Effector memory CD8-positive, alpha-beta T cell (primary cell): ENCODE results near the gene RFX1.

ENCODE experiments used
- ATAC-seq: fragments of 150-1000 bp; cut with Tn5 transposase; replicated peaks from 2 replicates; pipeline ENCODE4 v1.10.0; 2021; ENCODE audit warnings: mild to moderate bottlenecking, moderate library complexity
- DNase-seq, 3 experiments: peaks; one replicate each; pipeline ENCODE4 v3.0.0; 2021
- H3K27ac Mint-ChIP-seq, 2 donors: one replicate each; pipeline ENCODE4 v1.8.0; 2022; ENCODE audit warnings: mild to moderate bottlenecking in 2 of 2, mixed read lengths in 2 of 2, moderate library complexity in 2 of 2
- H3K27me3 Mint-ChIP-seq, 2 donors: one replicate each; pipeline ENCODE4 v1.8.0; 2022; ENCODE audit warnings: mixed read lengths in 2 of 2
- H3K36me3 Mint-ChIP-seq: one replicate; pipeline ENCODE4 v1.8.0; 2022; ENCODE audit warnings: mild to moderate bottlenecking, moderate library complexity, mixed read lengths; ENCODE audit not compliant: insufficient read depth
- H3K4me1 Mint-ChIP-seq, 2 donors: one replicate each; pipeline ENCODE4 v1.8.0; 2022; ENCODE audit warnings: low read depth in 2 of 2, mixed read lengths in 2 of 2
- H3K4me3 Mint-ChIP-seq, 2 donors: one replicate each; pipeline ENCODE4 v1.8.0; 2022; ENCODE audit warnings: mild to moderate bottlenecking in 2 of 2, mixed read lengths in 2 of 2, moderate library complexity in 2 of 2
- H3K9me3 Mint-ChIP-seq, 2 donors: one replicate each; pipeline ENCODE4 v1.8.0; 2022; ENCODE audit warnings: mixed read lengths in 2 of 2

RFX1 gene

DNA sequence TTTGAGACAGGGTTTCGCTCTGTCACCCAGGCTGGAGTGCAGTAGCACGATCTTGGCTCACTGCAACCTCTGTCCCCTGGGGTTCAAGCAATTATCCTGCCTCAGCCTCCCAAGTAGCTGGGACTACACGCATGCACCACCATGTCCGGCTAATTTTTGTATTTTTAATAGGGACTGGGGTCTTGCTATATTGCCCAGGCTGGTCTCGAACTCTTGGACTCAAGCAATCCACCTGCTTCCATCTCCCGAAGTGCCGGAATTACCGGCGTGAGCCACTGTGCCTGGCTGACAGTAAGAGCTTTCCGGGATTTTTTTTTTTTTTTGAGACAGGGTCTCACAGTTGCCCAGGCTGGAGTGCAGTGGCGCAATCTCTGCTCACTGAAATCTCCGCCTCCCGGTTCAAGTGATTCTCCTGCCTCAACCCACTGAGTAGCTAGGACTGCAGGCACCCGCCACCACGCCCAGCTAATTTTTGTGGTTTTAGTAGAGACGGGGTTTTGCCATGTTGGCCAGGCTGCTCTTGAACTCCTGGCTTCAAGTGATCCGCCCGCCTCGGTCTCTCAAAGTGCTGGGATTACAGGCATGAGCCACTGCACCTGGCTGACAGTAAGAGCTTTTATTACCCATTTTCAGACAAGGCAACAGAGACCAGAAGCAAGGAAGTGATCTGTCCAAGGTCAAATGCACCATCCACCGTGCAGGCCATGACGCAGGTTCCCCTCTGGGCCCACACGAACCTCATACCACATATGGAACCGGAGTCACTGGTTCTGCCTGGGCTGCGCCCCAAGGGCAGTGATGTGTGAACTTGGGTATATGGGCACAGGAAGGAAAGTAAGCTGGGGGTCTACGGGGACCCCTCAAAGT lies 21.0 kb downstream of the RFX1 start:
- Mint-ChIP-seq H3K27me3 (no peaks in the 10 kb centered on the region), H3K27ac (peak overlapping the region; percentile 93 to 98), H3K36me3 (peaks cover 34% of the 10 kb centered on the region), H3K9me3 (no peaks in the 10 kb centered on the region), H3K4me1 (peaks cover 35 to 45% of the 10 kb centered on the region in 2 donors), H3K4me3 (peak overlapping the region; percentile 57 to 75)
- peak in 1 of 3 experiments; percentile 19 for DNase-seq
- no peak for ATAC-seq

GRCh38 chr19:13984186-13984585 lies 21.9 kb downstream of the RFX1 start:
- Mint-ChIP-seq H3K27ac (peak overlapping the region in 1 of 2 donors; percentile 98), H3K9me3 (no peaks in the 10 kb centered on the region), H3K4me3 (no peak overlapping the region), H3K36me3 (peaks cover 33% of the 10 kb centered on the region), H3K4me1 (peaks cover 26 to 41% of the 10 kb centered on the region in 2 donors), H3K27me3 (no peaks in the 10 kb centered on the region)
- no peak for DNase-seq
- ATAC-seq: no peak

DNA sequence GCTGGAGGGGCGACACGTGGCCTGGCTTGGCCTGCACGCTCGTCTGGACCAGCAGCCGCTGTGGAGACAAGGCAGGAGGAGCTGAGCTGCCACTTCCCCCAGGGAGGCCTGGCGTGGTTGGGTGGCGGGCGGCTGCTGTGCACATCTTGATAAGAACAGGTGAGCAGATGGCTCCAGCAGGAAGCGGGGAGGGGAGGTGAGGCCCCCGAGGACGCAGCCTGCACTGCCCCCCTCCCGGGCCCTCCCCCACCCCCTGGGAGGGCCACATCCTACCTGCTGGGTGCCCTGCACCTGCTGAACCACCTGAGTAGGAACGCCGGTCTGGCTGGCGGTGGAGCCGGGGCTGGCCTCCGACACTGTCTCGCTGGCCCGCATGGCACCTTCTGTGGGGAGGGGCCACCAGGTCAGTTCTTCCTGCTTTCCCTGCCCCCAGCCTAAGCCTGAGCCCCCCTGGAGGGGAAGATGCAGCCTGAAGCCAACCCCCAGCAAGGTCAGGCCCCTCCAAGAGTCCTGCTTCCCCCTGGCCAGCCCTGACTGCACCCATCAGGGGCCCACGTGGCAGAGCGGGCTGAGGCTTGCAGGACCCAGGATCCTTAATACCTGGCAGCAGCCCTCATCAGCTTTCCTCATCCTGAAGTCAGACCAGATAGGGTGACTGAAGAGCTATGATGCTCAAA lies 22.8 kb downstream of the RFX1 start:
- no peaks in the 10 kb centered on the region for H3K27me3 Mint-ChIP-seq
- peak overlapping the region in 1 of 2 donors; percentile 34 for H3K4me3 Mint-ChIP-seq
- ATAC-seq (no peak), DNase-seq (no peak)
- peak overlapping the region; percentile 71 to 73 for H3K27ac Mint-ChIP-seq
- H3K9me3 Mint-ChIP-seq: no peaks in the 10 kb centered on the region
- H3K4me1 Mint-ChIP-seq: peaks cover 19 to 33% of the 10 kb centered on the region in 2 donors
- peaks cover 29% of the 10 kb centered on the region for H3K36me3 Mint-ChIP-seq

GRCh38 chr19:13982773-13983172 lies 23.3 kb downstream of the RFX1 start:
- Mint-ChIP-seq H3K9me3 (no peaks in the 10 kb centered on the region), H3K27me3 (no peaks in the 10 kb centered on the region), H3K4me3 (peak overlapping the region in 1 of 2 donors; percentile 34), H3K4me1 (peaks cover 19 to 30% of the 10 kb centered on the region in 2 donors), H3K27ac (peak overlapping the region in 1 of 2 donors; percentile 71), H3K36me3 (peaks cover 27% of the 10 kb centered on the region)
- DNase-seq: no peak
- no peak for ATAC-seq

DNA sequence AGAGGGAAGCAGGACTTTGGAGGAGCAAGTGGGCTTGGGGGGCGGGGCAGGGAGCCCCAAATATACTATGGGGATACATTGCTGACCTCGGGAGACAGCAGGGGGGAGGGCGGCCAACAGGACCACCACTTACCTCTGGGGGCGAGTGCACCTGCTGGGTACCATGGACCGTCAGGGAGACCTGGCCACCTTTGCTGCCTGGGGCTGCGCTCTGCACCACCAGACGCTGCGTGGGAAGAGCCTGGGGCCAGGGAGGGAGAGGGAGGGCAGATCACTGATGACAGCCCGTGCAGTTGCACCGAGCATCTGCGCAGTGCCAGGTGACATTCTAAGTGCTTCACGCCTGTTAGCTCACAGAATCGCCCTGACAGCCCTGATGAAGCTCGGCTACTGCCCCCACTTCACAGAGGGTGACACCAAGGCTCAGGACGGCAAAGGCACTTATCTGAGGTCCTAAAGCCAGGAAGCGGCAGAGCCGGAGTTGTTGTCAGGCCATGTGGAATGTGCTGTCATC lies 24.1 kb downstream of the RFX1 start:
- Mint-ChIP-seq H3K27me3 (no peaks in the 10 kb centered on the region), H3K4me1 (peaks cover 14 to 24% of the 10 kb centered on the region in 2 donors), H3K9me3 (no peaks in the 10 kb centered on the region), H3K4me3 (peak overlapping the region in 1 of 2 donors; percentile 10), H3K36me3 (peaks cover 23% of the 10 kb centered on the region), H3K27ac (peak overlapping the region in 1 of 2 donors; percentile 77)
- no peak for DNase-seq
- no peak for ATAC-seq

- ATAC-seq (no peak), DNase-seq (no peak)
- Mint-ChIP-seq H3K4me1 (peaks cover 10 to 18% of the 10 kb centered on the region in 2 donors), H3K9me3 (no peaks in the 10 kb centered on the region), H3K36me3 (peaks cover 22% of the 10 kb centered on the region), H3K27ac (peak overlapping the region in 1 of 2 donors; percentile 77), H3K27me3 (no peaks in the 10 kb centered on the region), H3K4me3 (peak overlapping the region in 1 of 2 donors; percentile 10)
Observed at GRCh38 chr19:13981467-13981866, 24.7 kb downstream of the RFX1 start.

GRCh38 chr19:13981021-13981420 lies 25.1 kb downstream of the RFX1 start:
- ATAC-seq: no peak
- Mint-ChIP-seq H3K4me3 (no peak overlapping the region), H3K9me3 (no peaks in the 10 kb centered on the region), H3K4me1 (peaks cover 10 to 17% of the 10 kb centered on the region in 2 donors), H3K27ac (no peak overlapping the region), H3K36me3 (peaks cover 17% of the 10 kb centered on the region), H3K27me3 (no peaks in the 10 kb centered on the region)
- DNase-seq: no peak

DNA sequence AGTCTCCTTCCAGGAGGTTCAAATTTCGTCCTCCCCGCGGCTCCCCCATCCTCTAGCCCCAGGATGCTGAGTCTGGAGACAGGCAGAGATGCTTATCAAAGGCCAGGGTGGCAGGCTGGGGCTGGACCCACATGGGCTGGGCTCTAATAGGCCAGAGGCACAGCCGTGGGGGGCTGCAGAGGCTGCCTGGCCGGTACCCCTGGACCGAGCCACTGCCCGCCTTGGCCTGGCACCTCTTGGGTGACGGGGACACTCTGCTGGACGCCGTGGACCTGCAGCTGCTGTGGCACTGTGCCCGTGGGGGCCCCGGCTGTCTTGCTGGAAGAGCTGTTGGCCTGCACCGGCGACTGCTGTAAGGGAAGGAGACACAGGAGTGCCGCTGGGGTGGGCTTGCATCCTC lies 25.8 kb downstream of the RFX1 start:
- no peaks in the 10 kb centered on the region for H3K27me3 Mint-ChIP-seq

DNA sequence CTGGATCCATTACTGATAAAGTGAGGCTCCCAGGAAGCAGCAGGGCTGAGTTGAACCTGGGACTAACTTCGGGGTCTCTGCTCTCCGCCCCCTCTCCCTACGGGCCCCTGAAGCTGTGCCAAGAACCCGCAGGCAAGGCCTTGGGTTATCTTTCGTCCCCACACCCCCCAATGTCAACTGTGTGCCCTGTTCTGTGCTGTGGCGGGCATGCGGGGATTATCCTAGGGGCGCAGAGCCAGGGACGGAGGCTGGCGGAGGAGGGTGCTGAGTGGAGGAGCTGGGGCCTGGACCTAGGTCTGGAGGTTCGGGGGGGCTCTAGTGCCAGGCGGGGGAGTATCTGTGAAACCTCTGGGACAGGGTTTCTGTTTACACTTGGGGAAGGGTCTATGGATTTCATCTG lies 26.4 kb downstream of the RFX1 start:
- DNase-seq (no peak), ATAC-seq (no peak)
- H3K4me3 Mint-ChIP-seq: peak overlapping the region in 1 of 2 donors; percentile 51
- peaks cover 3 to 12% of the 10 kb centered on the region in 2 donors for H3K4me1 Mint-ChIP-seq
- H3K9me3 Mint-ChIP-seq: no peaks in the 10 kb centered on the region
- peaks cover 18% of the 10 kb centered on the region for H3K36me3 Mint-ChIP-seq
- H3K27me3 Mint-ChIP-seq: no peaks in the 10 kb centered on the region
- H3K27ac Mint-ChIP-seq: peak overlapping the region in 1 of 2 donors; percentile 94

More for the DNA sequence above, 25.8 kb downstream of the RFX1 start:
- H3K27ac Mint-ChIP-seq: no peak overlapping the region
- H3K9me3 Mint-ChIP-seq: no peaks in the 10 kb centered on the region
- H3K36me3 Mint-ChIP-seq: peaks cover 18% of the 10 kb centered on the region
- no peak for DNase-seq
- H3K4me3 Mint-ChIP-seq: no peak overlapping the region
- H3K4me1 Mint-ChIP-seq: peaks cover 6 to 17% of the 10 kb centered on the region in 2 donors
- ATAC-seq: no peak

GRCh38 chr19:13979244-13979615 lies 26.9 kb downstream of the RFX1 start:
- Mint-ChIP-seq H3K27ac (peak overlapping the region in 1 of 2 donors; percentile 94), H3K36me3 (peaks cover 18% of the 10 kb centered on the region), H3K27me3 (no peaks in the 10 kb centered on the region), H3K4me3 (peak overlapping the region in 1 of 2 donors; percentile 51), H3K9me3 (no peaks in the 10 kb centered on the region), H3K4me1 (peaks cover 3 to 14% of the 10 kb centered on the region in 2 donors)
- peak; percentile 26 for ATAC-seq
- no peak for DNase-seq

DNA sequence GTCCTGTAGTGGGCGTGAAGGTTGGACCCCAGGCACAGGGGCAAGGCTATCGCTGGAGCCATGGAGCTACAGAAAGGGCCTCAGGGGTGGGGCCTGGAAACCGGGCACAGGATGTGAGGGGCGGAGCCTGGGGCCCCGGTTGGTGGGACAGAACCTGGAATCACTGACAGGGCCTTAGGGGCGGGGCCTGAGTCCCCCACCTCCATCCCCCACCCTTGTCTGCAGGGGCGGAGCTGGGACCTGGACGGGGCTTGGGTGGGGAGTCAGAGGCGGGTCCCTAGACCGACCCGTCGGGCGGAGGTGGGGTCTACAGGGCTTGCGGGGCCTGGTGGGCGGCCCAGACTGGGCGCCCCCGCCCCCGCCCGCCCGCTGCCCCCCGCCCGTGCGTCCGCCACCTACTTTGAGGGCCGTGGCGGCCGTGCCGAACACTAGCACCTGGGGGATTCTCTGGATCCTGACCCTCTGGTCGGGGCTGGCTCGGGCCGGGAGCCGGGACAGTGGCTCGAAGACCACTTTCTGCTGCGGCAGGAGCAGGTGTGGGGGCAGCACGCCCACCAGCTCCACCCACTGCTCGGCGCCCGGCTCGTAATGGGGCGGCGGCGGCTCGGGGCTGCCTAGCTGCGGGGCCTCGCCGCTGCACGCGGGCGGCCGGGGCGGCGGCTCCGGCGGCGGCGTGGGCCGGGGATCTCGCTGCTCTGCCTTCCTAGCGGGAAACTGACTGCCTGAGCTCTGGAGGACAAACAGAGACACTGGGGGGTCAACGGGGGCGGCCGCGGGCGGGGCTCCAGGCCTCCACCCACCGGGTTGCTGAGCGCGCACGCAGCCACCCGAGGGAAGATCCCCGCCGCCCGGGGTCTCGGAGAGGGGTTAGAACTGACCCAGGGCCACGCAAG lies 27.5 kb downstream of the RFX1 start:
- peak overlapping the region in 1 of 2 donors; percentile 77 for H3K4me3 Mint-ChIP-seq
- H3K4me1 Mint-ChIP-seq: peaks cover 3 to 17% of the 10 kb centered on the region in 2 donors
- H3K27ac Mint-ChIP-seq: peak overlapping the region; percentile 56 to 94
- ATAC-seq: peak; percentile 70
- H3K9me3 Mint-ChIP-seq: no peaks in the 10 kb centered on the region
- H3K27me3 Mint-ChIP-seq: no peaks in the 10 kb centered on the region
- no peak for DNase-seq
- peaks cover 18% of the 10 kb centered on the region for H3K36me3 Mint-ChIP-seq

DNA sequence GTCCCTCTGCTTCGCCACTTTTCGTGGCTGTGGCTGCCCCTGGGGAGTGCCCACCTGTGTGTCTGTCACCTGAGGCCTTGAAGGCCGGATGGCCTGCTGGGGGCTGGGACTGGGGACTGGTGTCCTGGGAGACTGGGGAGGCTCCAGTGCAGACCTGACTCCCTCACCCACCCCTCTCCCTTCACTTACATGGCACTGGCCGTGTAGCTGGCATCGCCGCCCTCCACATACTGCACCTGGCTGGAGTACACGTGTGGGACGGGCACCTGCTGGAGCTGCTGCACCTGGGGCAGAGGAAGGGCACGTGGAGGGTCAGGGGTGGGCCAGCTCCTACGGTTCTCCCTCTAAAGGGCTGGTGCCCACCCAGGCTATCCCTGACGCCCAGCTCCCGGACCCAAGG lies 28.3 kb downstream of the RFX1 start:
- H3K9me3 Mint-ChIP-seq: no peaks in the 10 kb centered on the region
- H3K27ac Mint-ChIP-seq: peak overlapping the region; percentile 56 to 94

GRCh38 chr19:13976446-13976845 lies 29.7 kb downstream of the RFX1 start:
- no peak for ATAC-seq
- H3K36me3 Mint-ChIP-seq: peaks cover 17% of the 10 kb centered on the region
- no peak overlapping the region for H3K4me3 Mint-ChIP-seq
- H3K4me1 Mint-ChIP-seq: peaks cover 0 to 16% of the 10 kb centered on the region in 2 donors
- H3K27ac Mint-ChIP-seq: peak overlapping the region; percentile 13 to 94
- DNase-seq: no peak
- H3K27me3 Mint-ChIP-seq: no peaks in the 10 kb centered on the region
- H3K9me3 Mint-ChIP-seq: no peaks in the 10 kb centered on the region

More for the DNA sequence above, 28.3 kb downstream of the RFX1 start:
- ATAC-seq (no peak), DNase-seq (no peak)
- H3K36me3 Mint-ChIP-seq: peaks cover 19% of the 10 kb centered on the region
- H3K4me1 Mint-ChIP-seq: peaks cover under 1 to 16% of the 10 kb centered on the region in 2 donors
- peak overlapping the region in 1 of 2 donors; percentile 77 for H3K4me3 Mint-ChIP-seq
- no peaks in the 10 kb centered on the region for H3K27me3 Mint-ChIP-seq
